ENCODE data around the gene PRRC2B. TPM values are rescaled to one million over a fixed set of nuclear protein-coding genes. Genes with fewer than 3 reads are reported as not detected.

The PRRC2B gene
- total RNA-seq, 1 donor from 2014 or later, result 235 TPM

DNA sequence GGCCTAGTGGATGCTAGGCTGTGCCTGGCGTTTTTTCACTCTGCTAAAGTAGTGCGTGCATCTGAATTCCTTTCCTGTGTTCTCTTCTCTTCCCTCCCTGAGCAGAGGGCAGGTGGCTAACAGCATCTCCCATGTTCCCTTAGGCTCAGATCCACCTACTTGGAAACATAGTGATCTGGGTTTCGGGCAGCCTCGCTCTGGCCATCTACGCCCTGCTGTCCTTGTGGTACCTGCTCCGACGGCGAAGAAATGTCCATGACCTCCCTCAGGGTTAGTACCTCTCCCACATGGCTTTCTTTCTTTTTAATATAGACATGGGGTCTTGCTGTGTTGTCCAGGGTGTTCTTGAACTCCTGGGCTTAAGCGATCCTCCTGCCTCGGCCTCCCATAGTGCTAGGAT, 127.3 kb downstream of the PRRC2B start:
- Mint-ChIP-seq H3K4me1 (ENCODE audit: low read depth) (peaks cover 11% of the 10 kb centered on the region), H3K27ac (ENCODE audit: unreplicated experiment) (no peak overlapping the region), H3K4me3 (ENCODE audit: unreplicated experiment) (no peak overlapping the region), H3K9me3 (ENCODE audit: low read depth) (no peaks in the 10 kb centered on the region), H3K27me3 (ENCODE audit: low read depth) (no peaks in the 10 kb centered on the region), H3K36me3 (ENCODE audit: low read depth) (peaks cover 30% of the 10 kb centered on the region)
- DNase-seq (ENCODE audit: low spot score), result no peak
- TF ChIP-seq, protein P1, sequence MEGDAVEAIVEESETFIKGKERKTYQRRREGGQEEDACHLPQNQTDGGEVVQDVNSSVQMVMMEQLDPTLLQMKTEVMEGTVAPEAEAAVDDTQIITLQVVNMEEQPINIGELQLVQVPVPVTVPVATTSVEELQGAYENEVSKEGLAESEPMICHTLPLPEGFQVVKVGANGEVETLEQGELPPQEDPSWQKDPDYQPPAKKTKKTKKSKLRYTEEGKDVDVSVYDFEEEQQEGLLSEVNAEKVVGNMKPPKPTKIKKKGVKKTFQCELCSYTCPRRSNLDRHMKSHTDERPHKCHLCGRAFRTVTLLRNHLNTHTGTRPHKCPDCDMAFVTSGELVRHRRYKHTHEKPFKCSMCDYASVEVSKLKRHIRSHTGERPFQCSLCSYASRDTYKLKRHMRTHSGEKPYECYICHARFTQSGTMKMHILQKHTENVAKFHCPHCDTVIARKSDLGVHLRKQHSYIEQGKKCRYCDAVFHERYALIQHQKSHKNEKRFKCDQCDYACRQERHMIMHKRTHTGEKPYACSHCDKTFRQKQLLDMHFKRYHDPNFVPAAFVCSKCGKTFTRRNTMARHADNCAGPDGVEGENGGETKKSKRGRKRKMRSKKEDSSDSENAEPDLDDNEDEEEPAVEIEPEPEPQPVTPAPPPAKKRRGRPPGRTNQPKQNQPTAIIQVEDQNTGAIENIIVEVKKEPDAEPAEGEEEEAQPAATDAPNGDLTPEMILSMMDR (IDR thresholded peaks at IDR 0.05), result no peak

DNA sequence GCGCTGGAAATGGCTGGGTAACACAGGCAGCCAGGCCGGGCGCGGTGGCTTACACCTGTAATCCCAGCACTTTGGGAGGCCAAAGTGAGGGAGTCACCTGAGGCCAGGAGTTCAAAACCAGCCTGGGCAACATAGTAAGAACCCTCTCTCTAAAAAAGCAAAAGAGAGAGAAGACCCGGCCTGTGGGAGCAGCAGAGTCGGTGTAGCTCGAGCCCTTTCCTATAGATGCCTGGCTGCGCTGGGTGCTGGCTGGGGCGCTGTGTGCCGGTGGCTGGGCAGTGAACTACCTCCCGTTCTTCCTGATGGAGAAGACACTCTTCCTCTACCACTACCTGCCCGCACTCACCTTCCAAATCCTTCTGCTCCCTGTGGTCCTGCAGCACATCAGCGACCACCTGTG, 127.9 kb downstream of the PRRC2B start:
- peaks cover 11% of the 10 kb centered on the region for H3K4me1 Mint-ChIP-seq (ENCODE audit: low read depth)
- TF ChIP-seq, protein P1 (IDR thresholded peaks at IDR 0.05), result no peak
- no peak overlapping the region for H3K4me3 Mint-ChIP-seq (ENCODE audit: unreplicated experiment)
- H3K27me3 Mint-ChIP-seq (ENCODE audit: low read depth), result no peaks in the 10 kb centered on the region
- H3K27ac Mint-ChIP-seq (ENCODE audit: unreplicated experiment), result no peak overlapping the region
- DNase-seq (ENCODE audit: low spot score), result no peak
- no peaks in the 10 kb centered on the region for H3K9me3 Mint-ChIP-seq (ENCODE audit: low read depth)
- H3K36me3 Mint-ChIP-seq (ENCODE audit: low read depth), result peaks cover 36% of the 10 kb centered on the region

DNA sequence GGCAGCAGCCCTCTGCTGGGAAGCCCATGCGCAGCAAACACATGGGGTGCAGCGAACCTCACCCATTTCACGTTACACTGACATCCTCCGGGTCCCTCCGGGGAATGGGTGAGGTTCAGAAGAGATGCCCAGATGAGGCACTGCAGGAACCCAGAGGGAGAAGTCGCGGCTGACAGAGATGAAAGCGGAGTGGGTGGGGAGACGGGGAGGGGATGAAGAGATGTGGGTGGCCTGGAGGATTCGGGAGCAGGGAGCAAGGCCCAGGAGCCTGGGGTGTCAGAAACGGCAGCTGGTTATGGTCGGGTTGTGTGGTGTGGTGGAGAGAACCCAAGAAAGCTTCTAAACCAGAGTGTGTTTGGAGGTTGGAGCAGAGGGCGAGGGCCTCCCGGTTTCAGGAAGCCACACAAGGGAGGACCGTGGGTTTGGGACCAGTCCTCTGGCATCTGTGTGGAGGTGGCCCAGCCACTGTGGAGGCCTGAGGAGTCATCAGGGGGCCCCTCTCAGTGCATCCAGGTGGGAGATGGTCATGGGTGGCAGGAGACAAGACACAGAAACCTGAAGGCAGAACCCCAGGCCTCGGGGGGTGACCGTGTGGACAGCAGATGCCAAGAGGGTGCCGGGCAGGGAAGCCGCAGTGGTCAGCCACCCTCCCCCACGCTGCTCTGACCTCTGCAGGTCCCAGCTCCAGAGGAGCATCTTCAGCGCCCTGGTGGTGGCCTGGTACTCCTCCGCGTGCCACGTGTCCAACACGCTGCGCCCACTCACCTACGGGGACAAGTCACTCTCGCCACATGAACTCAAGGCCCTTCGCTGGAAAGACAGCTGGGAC, 128.6 kb downstream of the PRRC2B start:
- DNase-seq (ENCODE audit: low spot score), result peak; percentile 90
- Mint-ChIP-seq H3K4me1 (ENCODE audit: low read depth) (peaks cover 11% of the 10 kb centered on the region), H3K36me3 (ENCODE audit: low read depth) (peaks cover 36% of the 10 kb centered on the region), H3K27me3 (ENCODE audit: low read depth) (no peaks in the 10 kb centered on the region), H3K9me3 (ENCODE audit: low read depth) (no peaks in the 10 kb centered on the region), H3K4me3 (ENCODE audit: unreplicated experiment) (no peak overlapping the region), H3K27ac (ENCODE audit: unreplicated experiment) (peak overlapping the region; percentile 22)
- TF ChIP-seq, protein P1 (IDR thresholded peaks at IDR 0.05), result no peak

DNA sequence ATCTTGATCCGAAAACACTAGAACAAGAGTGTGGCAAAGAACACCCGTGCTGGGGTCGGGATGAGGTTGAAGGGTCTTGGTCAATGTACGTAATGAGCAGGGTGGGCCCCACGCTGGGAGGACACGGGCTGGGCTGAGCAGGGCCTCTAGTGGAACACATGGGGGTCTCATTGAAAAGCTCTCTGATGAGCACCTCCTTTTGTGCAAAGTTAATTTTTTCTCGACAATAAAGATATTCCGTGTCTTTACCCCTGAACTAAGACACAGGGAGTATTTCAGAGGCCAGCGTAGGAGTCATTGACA, 129.2 kb downstream of the PRRC2B start:
- Mint-ChIP-seq H3K27me3 (ENCODE audit: low read depth) (no peaks in the 10 kb centered on the region), H3K4me1 (ENCODE audit: low read depth) (peaks cover 11% of the 10 kb centered on the region), H3K4me3 (ENCODE audit: unreplicated experiment) (no peak overlapping the region), H3K9me3 (ENCODE audit: low read depth) (no peaks in the 10 kb centered on the region), H3K36me3 (ENCODE audit: low read depth) (peaks cover 32% of the 10 kb centered on the region), H3K27ac (ENCODE audit: unreplicated experiment) (no peak overlapping the region)
- TF ChIP-seq, protein P1 (IDR thresholded peaks at IDR 0.05), result no peak
- DNase-seq (ENCODE audit: low spot score), result no peak

DNA sequence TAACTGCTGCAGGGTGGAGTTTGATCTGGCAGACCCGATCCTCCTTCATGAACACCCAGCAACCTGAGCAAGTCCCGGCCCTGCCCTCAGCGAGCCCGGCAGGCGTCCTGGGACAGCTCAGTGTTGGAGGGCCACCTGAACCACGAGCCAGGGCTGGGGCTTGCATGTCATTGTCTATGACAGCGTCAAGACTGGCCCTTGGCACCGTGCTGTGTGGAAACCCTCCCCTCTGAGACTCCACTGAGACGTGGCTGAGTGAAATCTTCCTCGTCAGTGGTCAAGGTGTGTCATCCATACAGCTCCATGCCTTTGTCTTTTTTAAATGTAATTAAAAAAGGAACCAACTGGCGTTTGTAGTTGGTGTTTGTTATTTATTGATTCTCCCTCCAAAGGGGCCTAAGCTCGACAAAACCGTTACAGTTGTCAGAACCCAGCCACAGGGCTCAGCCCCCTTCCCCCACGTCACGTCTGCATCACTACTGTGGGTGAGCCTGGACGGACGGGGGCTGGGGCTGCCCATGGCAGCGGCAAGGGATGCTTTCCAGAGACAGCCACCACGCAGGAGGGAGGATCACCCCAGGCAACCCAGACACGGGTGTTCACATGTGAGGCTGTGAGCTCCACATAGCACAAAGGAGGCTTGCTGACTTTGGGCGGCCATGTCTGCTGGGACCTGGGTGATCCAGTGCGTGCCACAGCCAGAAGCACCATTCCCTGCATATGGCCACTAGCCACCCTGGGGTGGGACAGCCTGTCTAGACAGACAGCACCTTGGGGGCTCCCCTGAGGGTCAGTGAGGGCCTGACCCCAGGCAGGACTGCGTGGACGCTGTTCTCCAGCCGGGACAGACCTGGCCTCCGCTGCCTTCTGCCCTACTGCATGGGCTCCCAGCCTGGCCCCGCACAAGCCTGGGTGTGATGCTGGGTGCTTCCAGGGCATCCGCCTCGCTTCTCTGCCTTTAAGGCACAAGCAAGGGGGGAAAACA, 129.9 kb downstream of the PRRC2B start:
- Mint-ChIP-seq H3K36me3 (ENCODE audit: low read depth) (peaks cover 32% of the 10 kb centered on the region), H3K27me3 (ENCODE audit: low read depth) (no peaks in the 10 kb centered on the region), H3K27ac (ENCODE audit: unreplicated experiment) (peak overlapping the region; percentile 83), H3K4me3 (ENCODE audit: unreplicated experiment) (no peak overlapping the region), H3K9me3 (ENCODE audit: low read depth) (no peaks in the 10 kb centered on the region), H3K4me1 (ENCODE audit: low read depth) (peaks cover 14% of the 10 kb centered on the region)
- TF ChIP-seq, protein P1 (IDR thresholded peaks at IDR 0.05), result no peak
- no peak for DNase-seq (ENCODE audit: low spot score)
